ENCODE measurements around the gene TLK2. TPM values are rescaled to one million over a fixed set of nuclear protein-coding genes. Genes with fewer than 3 reads are reported as not detected.
"Not testable (repeated sequence)": the region's sequence is repeated elsewhere in the genome, so short reads cannot be mapped to it uniquely, and the experiment has no call there.

TLK2 gene
- total RNA-seq, 2 donors from 2014 or later = 49.4 to 68.5 TPM

- not testable (repeated sequence) for H3K9me3 ChIP-seq (ENCODE audit: control insufficient read depth, low read length, poor library complexity, severe bottlenecking); H3K4me3 Mint-ChIP-seq; ATAC-seq; DNase-seq; H3K27me3 Mint-ChIP-seq; H3K36me3 Mint-ChIP-seq (ENCODE audit: low read depth)
- Mint-ChIP-seq H3K27ac (peak overlapping the region; percentile 75), H3K4me1 (peaks cover 10% of the 10 kb centered on the region)
Observed at GRCh38 chr17:62471380-62471880, 7.2 kb upstream of the TLK2 start.

- DNase-seq; H3K4me3 Mint-ChIP-seq; H3K27me3 Mint-ChIP-seq; H3K9me3 ChIP-seq (ENCODE audit: control insufficient read depth, low read length, poor library complexity, severe bottlenecking); ATAC-seq; H3K27ac Mint-ChIP-seq; H3K36me3 Mint-ChIP-seq (ENCODE audit: low read depth): not testable (repeated sequence)
- H3K4me1 Mint-ChIP-seq = peaks cover 12% of the 10 kb centered on the region
Observed at GRCh38 chr17:62473030-62473982, 5.3 kb upstream of the TLK2 start.

GRCh38 chr17:62477111-62477510 lies 1.5 kb upstream of the TLK2 start:
- H3K4me1 Mint-ChIP-seq = peaks cover 17% of the 10 kb centered on the region
- H3K27me3 Mint-ChIP-seq; ATAC-seq; H3K9me3 ChIP-seq (ENCODE audit: control insufficient read depth, low read length, poor library complexity, severe bottlenecking); DNase-seq; H3K36me3 Mint-ChIP-seq (ENCODE audit: low read depth): not testable (repeated sequence)
- H3K4me3 Mint-ChIP-seq = peak overlapping the region; percentile 81
- peak overlapping the region; percentile 85 for H3K27ac Mint-ChIP-seq

- not testable (repeated sequence) for H3K27me3 Mint-ChIP-seq; H3K9me3 ChIP-seq (ENCODE audit: control insufficient read depth, low read length, poor library complexity, severe bottlenecking); H3K36me3 Mint-ChIP-seq (ENCODE audit: low read depth)
- Mint-ChIP-seq H3K4me3 (peak overlapping the region; percentile 81), H3K4me1 (peaks cover 19% of the 10 kb centered on the region), H3K27ac (peak overlapping the region; percentile 85)
- ATAC-seq = peak; percentile 55
- peak; percentile 16 to 46 (median 37) for DNase-seq
Observed at GRCh38 chr17:62477718-62478408, 762 bp upstream of the TLK2 start.

GRCh38 chr17:62478880-62479638 lies 434 bp downstream of the TLK2 start:
- ATAC-seq (peak; percentile 45), DNase-seq (peak; percentile 42 to 48 (median 42))
- H3K36me3 Mint-ChIP-seq (ENCODE audit: low read depth); H3K9me3 ChIP-seq (ENCODE audit: control insufficient read depth, low read length, poor library complexity, severe bottlenecking); H3K27me3 Mint-ChIP-seq: not testable (repeated sequence)
- H3K4me1 Mint-ChIP-seq = peaks cover 15% of the 10 kb centered on the region
- peak overlapping the region; percentile 90 for H3K4me3 Mint-ChIP-seq
- H3K27ac Mint-ChIP-seq = peak overlapping the region; percentile 93

- ATAC-seq; H3K27me3 Mint-ChIP-seq; H3K36me3 Mint-ChIP-seq (ENCODE audit: low read depth); DNase-seq; H3K9me3 ChIP-seq (ENCODE audit: control insufficient read depth, low read length, poor library complexity, severe bottlenecking): not testable (repeated sequence)
- Mint-ChIP-seq H3K4me1 (peaks cover 15% of the 10 kb centered on the region), H3K27ac (peak overlapping the region; percentile 93), H3K4me3 (peak overlapping the region; percentile 90)
Observed at GRCh38 chr17:62479639-62480258, 1.1 kb downstream of the TLK2 start.

GRCh38 chr17:62482553-62482952 lies 3.9 kb downstream of the TLK2 start:
- not testable (repeated sequence) for H3K9me3 ChIP-seq (ENCODE audit: control insufficient read depth, low read length, poor library complexity, severe bottlenecking); H3K27me3 Mint-ChIP-seq; H3K36me3 Mint-ChIP-seq (ENCODE audit: low read depth); H3K4me3 Mint-ChIP-seq; ATAC-seq; DNase-seq
- peaks cover 16% of the 10 kb centered on the region for H3K4me1 Mint-ChIP-seq
- H3K27ac Mint-ChIP-seq = peak overlapping the region; percentile 61

GRCh38 chr17:62490990-62491389 lies 12.4 kb downstream of the TLK2 start:
- not testable (repeated sequence) for DNase-seq; ATAC-seq; H3K27me3 Mint-ChIP-seq; H3K9me3 ChIP-seq (ENCODE audit: control insufficient read depth, low read length, poor library complexity, severe bottlenecking); H3K36me3 Mint-ChIP-seq (ENCODE audit: low read depth); H3K4me3 Mint-ChIP-seq; H3K27ac Mint-ChIP-seq
- peaks cover 16% of the 10 kb centered on the region for H3K4me1 Mint-ChIP-seq

GRCh38 chr17:62493049-62493655 lies 14.5 kb downstream of the TLK2 start:
- not testable (repeated sequence) for DNase-seq; H3K27ac Mint-ChIP-seq; H3K4me3 Mint-ChIP-seq; ATAC-seq; H3K9me3 ChIP-seq (ENCODE audit: control insufficient read depth, low read length, poor library complexity, severe bottlenecking); H3K36me3 Mint-ChIP-seq (ENCODE audit: low read depth); H3K27me3 Mint-ChIP-seq
- H3K4me1 Mint-ChIP-seq = peaks cover 16% of the 10 kb centered on the region

GRCh38 chr17:62494073-62494472 lies 15.4 kb downstream of the TLK2 start:
- not testable (repeated sequence) for H3K27me3 Mint-ChIP-seq; H3K9me3 ChIP-seq (ENCODE audit: control insufficient read depth, low read length, poor library complexity, severe bottlenecking); H3K36me3 Mint-ChIP-seq (ENCODE audit: low read depth); ATAC-seq; H3K27ac Mint-ChIP-seq; H3K4me3 Mint-ChIP-seq; DNase-seq
- peaks cover 18% of the 10 kb centered on the region for H3K4me1 Mint-ChIP-seq

- not testable (repeated sequence) for H3K9me3 ChIP-seq (ENCODE audit: control insufficient read depth, low read length, poor library complexity, severe bottlenecking); H3K27me3 Mint-ChIP-seq; H3K4me3 Mint-ChIP-seq; H3K36me3 Mint-ChIP-seq (ENCODE audit: low read depth); DNase-seq; ATAC-seq
- Mint-ChIP-seq H3K27ac (peak overlapping the region; percentile 49), H3K4me1 (peaks cover 12% of the 10 kb centered on the region)
Observed at GRCh38 chr17:62496344-62496743, 17.7 kb downstream of the TLK2 start.

- H3K9me3 ChIP-seq (ENCODE audit: control insufficient read depth, low read length, poor library complexity, severe bottlenecking); H3K27me3 Mint-ChIP-seq; DNase-seq; ATAC-seq; H3K4me3 Mint-ChIP-seq; H3K27ac Mint-ChIP-seq; H3K4me1 Mint-ChIP-seq; H3K36me3 Mint-ChIP-seq (ENCODE audit: low read depth): not testable (repeated sequence)
Observed at GRCh38 chr17:62498796-62499195, 20.2 kb downstream of the TLK2 start.
